22Rv1 (cell line): ENCODE results near the gene TCTN1.

ENCODE experiments used
- CTCF ChIP-seq: fragments of 450-650 bp; IDR thresholded peaks from 2 replicates; pipeline ENCODE4 v1.5.1; 2017; ENCODE audit warnings: mild to moderate bottlenecking
- ZFX ChIP-seq: fragments of 450-650 bp; IDR thresholded peaks from 2 replicates; pipeline ENCODE4 v1.6.1; 2017; ENCODE audit warnings: antibody characterized with exemption, borderline replicate concordance

GRCh38 chr12:110680032-110680431 lies 66.1 kb downstream of the TCTN1 start:
- TF ChIP-seq CTCF (no peak), ZFX (no peak)
